Sigmoid colon (tissue), 3 donors: ENCODE measurements around the gene ABCC8.

Experiments
- CTCF ChIP-seq, 4 experiments: fragments of 450-650 bp in 3 of 4; fragments of 200-600 bp in 1 of 4; IDR thresholded peaks; one replicate each; pipeline ENCODE4 v1.5.1; 2016 to 2019; ENCODE audit warnings: antibody characterized with exemption in 4 of 4, mild to moderate bottlenecking in 3 of 4, moderate library complexity in 2 of 4
- POLR2A ChIP-seq, 2 donors: fragments of 450-650 bp; IDR thresholded peaks; one replicate each; pipeline ENCODE4 v1.6.1; 2016; ENCODE audit warnings: antibody characterized with exemption in 2 of 2, mild to moderate bottlenecking in 2 of 2, moderate library complexity in 2 of 2

GRCh38 chr11:17401841-17402240 lies 74.8 kb downstream of the ABCC8 start:
- TF ChIP-seq CTCF (IDR thresholded peaks at IDR 0.05) (no peak), POLR2A (IDR thresholded peaks at IDR 0.05) (no peak)
